ENCODE results near the gene CTTNBP2.

Gene CTTNBP2

GRCh38 chr7:117805241-117805640, 68.0 kb downstream of the CTTNBP2 start:
- H3K4me3 ChIP-seq (ENCODE audit: insufficient read depth, low read length, poor library complexity, severe bottlenecking) = no peak overlapping the region
- no peak for TF ChIP-seq CTCF (IDR thresholded peaks at IDR 0.05; ENCODE audit: insufficient read depth, low read length, poor library complexity, severe bottlenecking)
- no peaks in the 10 kb centered on the region for H3F3A ChIP-seq (ENCODE audit: insufficient read depth)
- no peaks in the 10 kb centered on the region for H3K9me3 ChIP-seq (ENCODE audit: insufficient read depth, low read length)
- H3K36me3 ChIP-seq (ENCODE audit: low read length) = no peaks in the 10 kb centered on the region
- H3K9ac ChIP-seq (ENCODE audit: low read length) = no peak overlapping the region
- no peaks in the 10 kb centered on the region for H3K79me2 ChIP-seq (ENCODE audit: insufficient read depth, low read length)
- no peak overlapping the region for H3K27ac ChIP-seq (ENCODE audit: low read depth, low read length)
- H4K20me1 ChIP-seq (ENCODE audit: low read depth, low read length) = no peaks in the 10 kb centered on the region
- H2AFZ ChIP-seq (ENCODE audit: low read depth, low read length, severe bottlenecking) = no peak overlapping the region
- no peak overlapping the region for H3K4me2 ChIP-seq (ENCODE audit: low read depth, low read length, poor library complexity, severe bottlenecking)
- H3K9me2 ChIP-seq (replicated peaks; ENCODE audit: insufficient read depth, low read length) = no peaks in the 10 kb centered on the region
- no peaks in the 10 kb centered on the region for H3K27me3 ChIP-seq (ENCODE audit: low read length)

GRCh38 chr7:117803476-117803875, 69.8 kb downstream of the CTTNBP2 start:
- Histone ChIP-seq H3K4me2 (ENCODE audit: low read depth, low read length, poor library complexity, severe bottlenecking) (no peak overlapping the region), H3K36me3 (ENCODE audit: low read length) (no peaks in the 10 kb centered on the region), H3K9ac (ENCODE audit: low read length) (no peak overlapping the region), H3K9me2 (replicated peaks; ENCODE audit: insufficient read depth, low read length) (no peaks in the 10 kb centered on the region), H3K27me3 (ENCODE audit: low read length) (no peaks in the 10 kb centered on the region), H4K20me1 (ENCODE audit: low read depth, low read length) (no peaks in the 10 kb centered on the region), H2AFZ (ENCODE audit: low read depth, low read length, severe bottlenecking) (no peak overlapping the region), H3K4me3 (ENCODE audit: insufficient read depth, low read length, poor library complexity, severe bottlenecking) (no peak overlapping the region), H3F3A (ENCODE audit: insufficient read depth) (no peaks in the 10 kb centered on the region), H3K79me2 (ENCODE audit: insufficient read depth, low read length) (no peaks in the 10 kb centered on the region), H3K9me3 (ENCODE audit: insufficient read depth, low read length) (no peaks in the 10 kb centered on the region), H3K27ac (ENCODE audit: low read depth, low read length) (no peak overlapping the region)
- TF ChIP-seq CTCF (IDR thresholded peaks at IDR 0.05; ENCODE audit: insufficient read depth, low read length, poor library complexity, severe bottlenecking) (no peak), EZH2phosphoT487 (conservative IDR thresholded peaks at IDR 0.05; ENCODE audit: low read length) (no peak)

GRCh38 chr7:117802660-117803059, 70.6 kb downstream of the CTTNBP2 start:
- Histone ChIP-seq H3K9ac (ENCODE audit: low read length) (no peak overlapping the region), H3K79me2 (ENCODE audit: insufficient read depth, low read length) (no peaks in the 10 kb centered on the region), H3K36me3 (ENCODE audit: low read length) (no peaks in the 10 kb centered on the region), H3F3A (ENCODE audit: insufficient read depth) (no peaks in the 10 kb centered on the region), H3K27me3 (ENCODE audit: low read length) (no peaks in the 10 kb centered on the region), H4K20me1 (ENCODE audit: low read depth, low read length) (no peaks in the 10 kb centered on the region), H3K4me3 (ENCODE audit: insufficient read depth, low read length, poor library complexity, severe bottlenecking) (no peak overlapping the region), H3K4me2 (ENCODE audit: low read depth, low read length, poor library complexity, severe bottlenecking) (no peak overlapping the region), H3K9me2 (replicated peaks; ENCODE audit: insufficient read depth, low read length) (no peaks in the 10 kb centered on the region), H3K9me3 (ENCODE audit: insufficient read depth, low read length) (no peaks in the 10 kb centered on the region), H3K27ac (ENCODE audit: low read depth, low read length) (no peak overlapping the region), H2AFZ (ENCODE audit: low read depth, low read length, severe bottlenecking) (no peak overlapping the region)
- TF ChIP-seq CTCF (IDR thresholded peaks at IDR 0.05; ENCODE audit: insufficient read depth, low read length, poor library complexity, severe bottlenecking) (no peak), EZH2phosphoT487 (conservative IDR thresholded peaks at IDR 0.05; ENCODE audit: low read length) (no peak)

- Histone ChIP-seq H3F3A (ENCODE audit: insufficient read depth) (no peaks in the 10 kb centered on the region), H3K79me2 (ENCODE audit: insufficient read depth, low read length) (no peaks in the 10 kb centered on the region), H3K9me2 (replicated peaks; ENCODE audit: insufficient read depth, low read length) (no peaks in the 10 kb centered on the region), H4K20me1 (ENCODE audit: low read depth, low read length) (no peaks in the 10 kb centered on the region), H3K9me3 (ENCODE audit: insufficient read depth, low read length) (no peaks in the 10 kb centered on the region), H3K27ac (ENCODE audit: low read depth, low read length) (no peak overlapping the region), H3K27me3 (ENCODE audit: low read length) (no peaks in the 10 kb centered on the region), H3K4me2 (ENCODE audit: low read depth, low read length, poor library complexity, severe bottlenecking) (no peak overlapping the region), H3K9ac (ENCODE audit: low read length) (no peak overlapping the region), H3K36me3 (ENCODE audit: low read length) (no peaks in the 10 kb centered on the region), H3K4me3 (ENCODE audit: insufficient read depth, low read length, poor library complexity, severe bottlenecking) (no peak overlapping the region), H2AFZ (ENCODE audit: low read depth, low read length, severe bottlenecking) (no peak overlapping the region)
- no peak for TF ChIP-seq EZH2phosphoT487 (conservative IDR thresholded peaks at IDR 0.05; ENCODE audit: low read length)
- TF ChIP-seq CTCF (IDR thresholded peaks at IDR 0.05; ENCODE audit: insufficient read depth, low read length, poor library complexity, severe bottlenecking) = no peak
Measured at GRCh38 chr7:117800841-117801240, 72.4 kb downstream of the CTTNBP2 start.
